Neural progenitor cell (in vitro differentiated cells): ENCODE measurements around the gene USF2.

Experiments used
- CTCF ChIP-seq: fragments of 200-600 bp; sonication (generic); IDR thresholded peaks from 2 replicates; pipeline ENCODE4 v1.5.1; 2017; ENCODE audit warnings: antibody characterized with exemption, mild to moderate bottlenecking
- EZH2 ChIP-seq: fragments of 200-600 bp; sonication (generic); IDR thresholded peaks from 2 replicates; pipeline ENCODE4 v1.6.1; 2017; ENCODE audit warnings: antibody characterized with exemption, mild to moderate bottlenecking, moderate library complexity
- EZH2phosphoT487 ChIP-seq: fragments of 200-600 bp; sonication (generic); IDR thresholded peaks from 2 replicates; pipeline ENCODE4 v1.6.1; 2017; ENCODE audit warnings: antibody characterized with exemption

- no peak for TF ChIP-seq CTCF
- TF ChIP-seq EZH2: no peak
- no peak for TF ChIP-seq EZH2phosphoT487
These were observed 47.8 kb downstream of the USF2 start for GRCh38 chr19:35316560-35316959.
